ENCODE measurements around the gene NFIC. TPM values are rescaled to one million over a fixed set of nuclear protein-coding genes. Genes with fewer than 3 reads are reported as not detected.

The NFIC gene
- total RNA-seq, 1 experiment from 2014 or later = 75.6 TPM

GRCh38 chr19:3479834-3480215, 113.4 kb downstream of the NFIC start:
- H2AFZ ChIP-seq = no peak overlapping the region
- POLR2A ChIA-PET (ENCODE audit: unreplicated experiment) = no interaction called here
- DNase-seq = no peak
- peaks cover 5% of the 10 kb centered on the region; the same call in 1 of the 2 replicates for H3K4me1 ChIP-seq (replicated peaks; ENCODE audit: insufficient read depth)
- no peak overlapping the region for H3K4me3 ChIP-seq
- H3K36me3 ChIP-seq (ENCODE audit: low read depth) = no peaks in the 10 kb centered on the region
- H3K9me2 ChIP-seq (ENCODE audit: insufficient read depth) = no peaks in the 10 kb centered on the region
- peaks cover 5% of the 10 kb centered on the region; the same call in 1 of the 2 replicates for H3F3A ChIP-seq (ENCODE audit: insufficient read depth, low read depth)
- TF ChIP-seq, protein P1, sequence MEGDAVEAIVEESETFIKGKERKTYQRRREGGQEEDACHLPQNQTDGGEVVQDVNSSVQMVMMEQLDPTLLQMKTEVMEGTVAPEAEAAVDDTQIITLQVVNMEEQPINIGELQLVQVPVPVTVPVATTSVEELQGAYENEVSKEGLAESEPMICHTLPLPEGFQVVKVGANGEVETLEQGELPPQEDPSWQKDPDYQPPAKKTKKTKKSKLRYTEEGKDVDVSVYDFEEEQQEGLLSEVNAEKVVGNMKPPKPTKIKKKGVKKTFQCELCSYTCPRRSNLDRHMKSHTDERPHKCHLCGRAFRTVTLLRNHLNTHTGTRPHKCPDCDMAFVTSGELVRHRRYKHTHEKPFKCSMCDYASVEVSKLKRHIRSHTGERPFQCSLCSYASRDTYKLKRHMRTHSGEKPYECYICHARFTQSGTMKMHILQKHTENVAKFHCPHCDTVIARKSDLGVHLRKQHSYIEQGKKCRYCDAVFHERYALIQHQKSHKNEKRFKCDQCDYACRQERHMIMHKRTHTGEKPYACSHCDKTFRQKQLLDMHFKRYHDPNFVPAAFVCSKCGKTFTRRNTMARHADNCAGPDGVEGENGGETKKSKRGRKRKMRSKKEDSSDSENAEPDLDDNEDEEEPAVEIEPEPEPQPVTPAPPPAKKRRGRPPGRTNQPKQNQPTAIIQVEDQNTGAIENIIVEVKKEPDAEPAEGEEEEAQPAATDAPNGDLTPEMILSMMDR (conservative IDR thresholded peaks at IDR 0.05) = no peak
- TF ChIP-seq EZH2 (IDR thresholded peaks at IDR 0.05; ENCODE audit: low read depth) = no peak
- no peaks in the 10 kb centered on the region for H3K79me2 ChIP-seq (ENCODE audit: low read depth)
- no peak overlapping the region for H3K4me2 ChIP-seq
- no peaks in the 10 kb centered on the region for H4K20me1 ChIP-seq (ENCODE audit: insufficient read depth)
- CTCF ChIA-PET = no interaction called here
- BruUV-seq (replicated peaks) = no TSS peak
- H3K27ac ChIP-seq = no peak overlapping the region
- H3K27me3 ChIP-seq (ENCODE audit: insufficient read depth, low read depth) = no peaks in the 10 kb centered on the region
- H3K9me3 ChIP-seq (ENCODE audit: insufficient read depth, low read depth) = no peaks in the 10 kb centered on the region
- intact Hi-C loops (cut with micrococcal nuclease; ENCODE audit: unreplicated experiment) = no loop called here

GRCh38 chr19:3480383-3481091, 114.2 kb downstream of the NFIC start, which contains the start of gene SMIM24:
Gene SMIM24 (minus strand): TSS chr19:3480525. CDS start chr19:3480463, 62 bp downstream.
- intact Hi-C loops (cut with micrococcal nuclease; ENCODE audit: unreplicated experiment) = no loop called here
- Histone ChIP-seq H2AFZ (no peak within 1 kb of the TSS), H3K4me1 (replicated peaks; ENCODE audit: insufficient read depth) (peaks cover 5% of the 10 kb centered on the region; the same call in 1 of the 2 replicates), H3K4me3 (no peak within 1 kb of the TSS), H3K9me2 (ENCODE audit: insufficient read depth) (no peaks in the 10 kb centered on the region), H3F3A (ENCODE audit: insufficient read depth, low read depth) (peaks cover 5% of the 10 kb centered on the region; the same call in 1 of the 2 replicates), H3K27me3 (ENCODE audit: insufficient read depth, low read depth) (no peaks in the 10 kb centered on the region), H3K79me2 (ENCODE audit: low read depth) (no peaks in the 10 kb centered on the region), H3K9me3 (ENCODE audit: insufficient read depth, low read depth) (no peaks in the 10 kb centered on the region), H4K20me1 (ENCODE audit: insufficient read depth) (no peaks in the 10 kb centered on the region), H3K27ac (no peak within 1 kb of the TSS), H3K4me2 (0 out of 2 replicates have a peak within 1 kb of the TSS, but pooled peaks have one; percentile 26), H3K36me3 (ENCODE audit: low read depth) (no peaks in the 10 kb centered on the region)
- ChIA-PET CTCF (no interaction called here), POLR2A (ENCODE audit: unreplicated experiment) (no interaction called here)
- no TSS peak for BruUV-seq (replicated peaks)
- no peak for DNase-seq
- TF ChIP-seq, protein P1 (conservative IDR thresholded peaks at IDR 0.05) = no peak
- no peak for TF ChIP-seq EZH2 (IDR thresholded peaks at IDR 0.05; ENCODE audit: low read depth)

GRCh38 chr19:3481241-3482090, 115.1 kb downstream of the NFIC start:
- no peaks in the 10 kb centered on the region for H3K9me2 ChIP-seq (ENCODE audit: insufficient read depth)
- ChIA-PET POLR2A (ENCODE audit: unreplicated experiment) (no interaction called here), CTCF (no interaction called here)
- BruUV-seq (replicated peaks) = no TSS peak
- TF ChIP-seq EZH2 (IDR thresholded peaks at IDR 0.05; ENCODE audit: low read depth) = no peak
- TF ChIP-seq, protein P1 (conservative IDR thresholded peaks at IDR 0.05) = no peak
- H2AFZ ChIP-seq = no peak overlapping the region
- no peak overlapping the region for H3K27ac ChIP-seq
- H3K4me2 ChIP-seq = peak overlapping the region; percentile 26; the same call in 1 of the 2 replicates
- no peak overlapping the region for H3K4me3 ChIP-seq
- H3K4me1 ChIP-seq (replicated peaks; ENCODE audit: insufficient read depth) = peaks cover 5% of the 10 kb centered on the region; the same call in 1 of the 2 replicates
- intact Hi-C loops (cut with micrococcal nuclease; ENCODE audit: unreplicated experiment) = no loop called here
- H3K79me2 ChIP-seq (ENCODE audit: low read depth) = no peaks in the 10 kb centered on the region
- H3K36me3 ChIP-seq (ENCODE audit: low read depth) = no peaks in the 10 kb centered on the region
- no peaks in the 10 kb centered on the region for H3K9me3 ChIP-seq (ENCODE audit: insufficient read depth, low read depth)
- no peaks in the 10 kb centered on the region for H3K27me3 ChIP-seq (ENCODE audit: insufficient read depth, low read depth)
- DNase-seq = peak; percentile 46 to 56
- H4K20me1 ChIP-seq (ENCODE audit: insufficient read depth) = no peaks in the 10 kb centered on the region
- H3F3A ChIP-seq (ENCODE audit: insufficient read depth, low read depth) = peaks cover 5% of the 10 kb centered on the region; the same call in 1 of the 2 replicates
